ENCODE data around the gene DOLPP1.

Gene DOLPP1

GRCh38 chr9:129080298-129080600 is 662 bp upstream of the DOLPP1 start:
- H3K4me3 ChIP-seq (ENCODE audit: low read depth, low read length): peak overlapping the region; percentile 79
- no peak for DNase-seq (ENCODE audit: low read depth)

- H3K4me3 ChIP-seq (ENCODE audit: low read depth, low read length): peak overlapping the region; percentile 79
- no peak for DNase-seq (ENCODE audit: low read depth)
Observed at GRCh38 chr9:129081388-129081904, 535 bp downstream of the DOLPP1 start.

- DNase-seq (ENCODE audit: low read depth): no peak
- H3K4me3 ChIP-seq (ENCODE audit: low read depth, low read length): no peak overlapping the region
Observed at GRCh38 chr9:129084087-129084486, 3.2 kb downstream of the DOLPP1 start.

- DNase-seq (ENCODE audit: low read depth): no peak
Observed at GRCh38 chr9:129089246-129089645, 8.3 kb downstream of the DOLPP1 start.

GRCh38 chr9:129093602-129094386 is 12.9 kb downstream of the DOLPP1 start:
- DNase-seq (ENCODE audit: low read depth): no peak
- H3K4me3 ChIP-seq (ENCODE audit: low read depth, low read length): no peak overlapping the region

More at GRCh38 chr9:129089246-129089645, 8.3 kb downstream of the DOLPP1 start:
- H3K4me3 ChIP-seq (ENCODE audit: low read depth, low read length): no peak overlapping the region

- H3K4me3 ChIP-seq (ENCODE audit: low read depth, low read length): no peak overlapping the region
- no peak for DNase-seq (ENCODE audit: low read depth)
Observed at GRCh38 chr9:129094387-129095169, 13.7 kb downstream of the DOLPP1 start.

GRCh38 chr9:129095170-129095667 is 14.3 kb downstream of the DOLPP1 start:
- DNase-seq (ENCODE audit: low read depth): no peak
- H3K4me3 ChIP-seq (ENCODE audit: low read depth, low read length): no peak overlapping the region

- DNase-seq (ENCODE audit: low read depth): no peak
- H3K4me3 ChIP-seq (ENCODE audit: low read depth, low read length): no peak overlapping the region
Observed at GRCh38 chr9:129095908-129096307, 15.0 kb downstream of the DOLPP1 start.

- no peak overlapping the region for H3K4me3 ChIP-seq (ENCODE audit: low read depth, low read length)
- no peak for DNase-seq (ENCODE audit: low read depth)
Observed at GRCh38 chr9:129097671-129098306, 16.9 kb downstream of the DOLPP1 start.

GRCh38 chr9:129098328-129098727 is 17.4 kb downstream of the DOLPP1 start:
- H3K4me3 ChIP-seq (ENCODE audit: low read depth, low read length): no peak overlapping the region
- DNase-seq (ENCODE audit: low read depth): no peak

- no peak overlapping the region for H3K4me3 ChIP-seq (ENCODE audit: low read depth, low read length)
- no peak for DNase-seq (ENCODE audit: low read depth)
Observed at GRCh38 chr9:129100383-129101169, 19.7 kb downstream of the DOLPP1 start.

- DNase-seq (ENCODE audit: low read depth): no peak
- no peak overlapping the region for H3K4me3 ChIP-seq (ENCODE audit: low read depth, low read length)
Observed at GRCh38 chr9:129101279-129101678, 20.4 kb downstream of the DOLPP1 start.

- no peak for DNase-seq (ENCODE audit: low read depth)
- no peak overlapping the region for H3K4me3 ChIP-seq (ENCODE audit: low read depth, low read length)
Observed at GRCh38 chr9:129102095-129102525, 21.2 kb downstream of the DOLPP1 start.

GRCh38 chr9:129102791-129103594 is 22.1 kb downstream of the DOLPP1 start:
- DNase-seq (ENCODE audit: low read depth): peak; percentile 4
- H3K4me3 ChIP-seq (ENCODE audit: low read depth, low read length): no peak overlapping the region

- no peak for DNase-seq (ENCODE audit: low read depth)
- no peak overlapping the region for H3K4me3 ChIP-seq (ENCODE audit: low read depth, low read length)
Observed at GRCh38 chr9:129103595-129103965, 22.7 kb downstream of the DOLPP1 start.

- no peak overlapping the region for H3K4me3 ChIP-seq (ENCODE audit: low read depth, low read length)
- DNase-seq (ENCODE audit: low read depth): no peak
Observed at GRCh38 chr9:129104051-129104450, 23.1 kb downstream of the DOLPP1 start.

GRCh38 chr9:129105857-129106694 is 25.2 kb downstream of the DOLPP1 start:
- no peak overlapping the region for H3K4me3 ChIP-seq (ENCODE audit: low read depth, low read length)
- DNase-seq (ENCODE audit: low read depth): no peak

GRCh38 chr9:129107651-129108050 is 26.7 kb downstream of the DOLPP1 start:
- no peak for DNase-seq (ENCODE audit: low read depth)
- no peak overlapping the region for H3K4me3 ChIP-seq (ENCODE audit: low read depth, low read length)
